K562 (cell line): ENCODE results near the gene VPREB1. TPM values are rescaled to one million over a fixed set of nuclear protein-coding genes. Genes with fewer than 3 reads are reported as not detected.
A peak's percentile ranks its signal among the peaks of the same experiment; 100 is the strongest.

Experiments used
- CBX8 ChIP-seq: fragments of 200-600 bp; sonication (generic); IDR thresholded peaks from 2 replicates; pipeline ENCODE4 v1.6.1; 2012; ENCODE audit warnings: borderline replicate concordance, mixed run types, low read depth, mild to moderate bottlenecking, moderate library complexity, mixed read lengths, low read length, control low read depth, inconsistent platforms; ENCODE audit not compliant: poor library complexity, severe bottlenecking; ENCODE audit errors: extremely low read depth
- ELF1 ChIP-seq: fragments of 200-800 bp; sonication (Bioruptor generic); IDR thresholded peaks from 2 replicates; pipeline ENCODE4 v1.6.1; 2016; ENCODE audit warnings: missing genetic modification characterization, missing compliant biosample characterization
- FOSL1 ChIP-seq: fragments of 200-800 bp; sonication (Bioruptor generic); conservative IDR thresholded peaks from 2 replicates; pipeline ENCODE4 v1.6.1; 2016; ENCODE audit warnings: missing genetic modification characterization, missing compliant biosample characterization
- NR1H2 ChIP-seq: sonication (generic); formaldehyde crosslinking; IDR thresholded peaks from 2 replicates; pipeline ENCODE4 v1.4.0; 2020; ENCODE audit warnings: mild to moderate bottlenecking, missing genetic modification reagents
- POLR3A ChIP-seq: IDR thresholded peaks from 2 replicates; pipeline ENCODE4 v1.6.1; 2011; ENCODE audit warnings: borderline replicate concordance, mild to moderate bottlenecking, moderate library complexity; ENCODE audit not compliant: insufficient read length, insufficient read depth; ENCODE audit errors: extremely low read depth
- RFX7 ChIP-seq: fragments of 250-450 bp; sonication (Bioruptor Pico); IDR thresholded peaks from 2 replicates; pipeline ENCODE4 v1.5.1; 2021; ENCODE audit warnings: mild to moderate bottlenecking
- SMARCA5 ChIP-seq: fragments of 450-650 bp; IDR thresholded peaks from 2 replicates; pipeline ENCODE4 v1.6.1; 2016
- TEAD4 ChIP-seq, 2 experiments: sonication (generic) in 1 of 2; formaldehyde crosslinking in 1 of 2; IDR thresholded peaks; 2 replicates each; pipeline versions ENCODE4 v1.6.1 to v1.8.0; 2012 to 2022; ENCODE audit warnings: borderline replicate concordance in 1 of 2, inconsistent platforms in 1 of 2, low read length in 1 of 2, mild to moderate bottlenecking in 1 of 2, missing genetic modification reagents in 1 of 2
- ZNF133 ChIP-seq: fragments of 250-450 bp; sonication (Bioruptor Pico); IDR thresholded peaks from 2 replicates; pipeline ENCODE4 v1.4.0; 2020; ENCODE audit warnings: mild to moderate bottlenecking
- polyA plus RNA-seq, 8 experiments: library from polyadenylated mRNA; depleted of rRNA in 4 of 8; stranded (reverse) in 5 of 8; unstranded in 3 of 8; fragments of >200 nt; fragmentation: Nextera tagmentation in 2 of 8; fragmentation: Illumina TruSeq in 1 of 8; extraction: Ambion mirVana in 2 of 8; extraction: Trizol in 1 of 8; gene quantifications; 2 replicates each; pipeline versions ENCODE4 v1.2.1 to v1.2.3, GENCODE V29; 2011 to 2014; ENCODE audit warnings: inconsistent platforms in 1 of 8, missing spikeins in 1 of 8
- total RNA-seq, 7 experiments: library from RNA; depleted of rRNA in 6 of 7; stranded (reverse); fragments of >200 nt in 6 of 7; fragmentation: Illumina TruSeq in 2 of 7; extraction: Trizol in 2 of 7; gene quantifications; 2 replicates each; pipeline versions ENCODE4 v1.2.1 to v1.2.3, GENCODE V29; 2011 to 2021; ENCODE audit warnings: low replicate concordance in 1 of 7
- TF ChIP-seq, protein P1 (sequence below): sonication (generic); formaldehyde crosslinking; IDR thresholded peaks from 2 replicates; pipeline ENCODE4 v1.8.0; 2022; ENCODE audit warnings: missing genetic modification reagents, mild to moderate bottlenecking, moderate library complexity, borderline replicate concordance
- TF ChIP-seq, protein P2 (sequence below): sonication (generic); formaldehyde crosslinking; IDR thresholded peaks from 2 replicates; pipeline ENCODE4 v1.8.1; 2023; ENCODE audit warnings: missing genetic modification reagents, mild to moderate bottlenecking, borderline replicate concordance
- TF ChIP-seq, protein P3 (sequence below): fragments of 250-450 bp; sonication (Bioruptor Pico); IDR thresholded peaks from 2 replicates; pipeline ENCODE4 v1.5.0; 2020; ENCODE audit warnings: mild to moderate bottlenecking, borderline replicate concordance
- TF ChIP-seq, protein P4 (sequence below): sonication (generic); formaldehyde crosslinking; IDR thresholded peaks from 2 replicates; pipeline ENCODE4 v1.9.0; 2022; ENCODE audit warnings: mild to moderate bottlenecking, missing genetic modification reagents
- TF ChIP-seq, protein P5 (sequence below): IDR thresholded peaks from 3 replicates; pipeline ENCODE4 v1.6.1; 2011; ENCODE audit warnings: borderline replicate concordance, mild to moderate bottlenecking, moderate library complexity; ENCODE audit not compliant: insufficient read length; ENCODE audit errors: extremely low read depth

Gene VPREB1
- total and polyA plus RNA-seq, 9 of the 15 experiments (the other 6 are each of a cell fraction or from before 2014, with no cell fraction given), result not detected

DNA sequence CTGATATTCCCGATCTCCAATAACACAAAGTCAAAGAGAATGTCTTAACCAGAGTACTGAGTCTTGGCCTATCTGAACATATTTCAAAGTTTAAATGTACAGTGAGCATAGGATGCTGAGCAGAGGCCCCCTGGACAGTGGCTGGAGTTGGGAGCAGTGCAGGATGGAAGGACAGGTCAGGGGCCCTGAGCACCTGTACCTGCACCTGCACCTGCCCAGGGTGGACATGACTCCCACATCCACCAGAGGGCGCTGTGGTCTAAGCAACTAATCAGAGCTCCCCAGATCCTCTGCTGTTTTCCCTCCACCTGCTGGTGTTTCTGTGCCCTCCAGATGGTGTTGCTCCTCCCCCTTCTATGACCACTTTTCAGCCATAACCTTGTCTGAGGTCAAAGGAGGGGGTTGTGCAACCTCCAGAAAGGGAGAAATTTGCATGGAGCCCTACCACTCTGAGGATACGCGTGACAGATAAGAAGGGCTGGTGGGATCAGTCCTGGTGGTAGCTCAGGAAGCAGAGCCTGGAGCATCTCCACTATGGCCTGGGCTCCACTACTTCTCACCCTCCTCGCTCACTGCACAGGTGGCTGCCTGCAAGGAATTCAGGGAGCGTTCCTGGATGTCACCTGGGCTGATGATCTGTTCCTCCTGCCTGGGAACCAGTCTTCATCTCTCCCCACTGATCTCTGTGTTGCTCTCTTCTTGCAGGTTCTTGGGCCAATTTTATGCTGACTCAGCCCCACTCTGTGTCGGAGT is 49.1 kb upstream of the VPREB1 start (continued):
- TF ChIP-seq FOSL1 (tag) (no peak), TEAD4 (IDR thresholded peaks at IDR 0.05; ENCODE audit: low read length) (peak; percentile 90), TEAD4 (CRISPR knock-in tag; IDR thresholded peaks at IDR 0.05; ENCODE audit: borderline replicate concordance) (peak; percentile 80), RFX7 (CRISPR knock-in tag) (no peak), ELF1 (tag) (no peak), SMARCA5 (peak; percentile 98), CBX8 (no peak), ZNF133 (CRISPR knock-in tag) (peak; percentile 43; the same call in 1 of the 2 replicates), POLR3A (no peak), NR1H2 (CRISPR knock-in tag) (peak; percentile 49; the same call in 1 of the 2 replicates)
- TF ChIP-seq, protein P1, sequence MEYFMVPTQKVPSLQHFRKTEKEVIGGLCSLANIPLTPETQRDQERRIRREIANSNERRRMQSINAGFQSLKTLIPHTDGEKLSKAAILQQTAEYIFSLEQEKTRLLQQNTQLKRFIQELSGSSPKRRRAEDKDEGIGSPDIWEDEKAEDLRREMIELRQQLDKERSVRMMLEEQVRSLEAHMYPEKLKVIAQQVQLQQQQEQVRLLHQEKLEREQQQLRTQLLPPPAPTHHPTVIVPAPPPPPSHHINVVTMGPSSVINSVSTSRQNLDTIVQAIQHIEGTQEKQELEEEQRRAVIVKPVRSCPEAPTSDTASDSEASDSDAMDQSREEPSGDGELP (CRISPR knock-in tag), result peak; percentile 94
- TF ChIP-seq, protein P2, sequence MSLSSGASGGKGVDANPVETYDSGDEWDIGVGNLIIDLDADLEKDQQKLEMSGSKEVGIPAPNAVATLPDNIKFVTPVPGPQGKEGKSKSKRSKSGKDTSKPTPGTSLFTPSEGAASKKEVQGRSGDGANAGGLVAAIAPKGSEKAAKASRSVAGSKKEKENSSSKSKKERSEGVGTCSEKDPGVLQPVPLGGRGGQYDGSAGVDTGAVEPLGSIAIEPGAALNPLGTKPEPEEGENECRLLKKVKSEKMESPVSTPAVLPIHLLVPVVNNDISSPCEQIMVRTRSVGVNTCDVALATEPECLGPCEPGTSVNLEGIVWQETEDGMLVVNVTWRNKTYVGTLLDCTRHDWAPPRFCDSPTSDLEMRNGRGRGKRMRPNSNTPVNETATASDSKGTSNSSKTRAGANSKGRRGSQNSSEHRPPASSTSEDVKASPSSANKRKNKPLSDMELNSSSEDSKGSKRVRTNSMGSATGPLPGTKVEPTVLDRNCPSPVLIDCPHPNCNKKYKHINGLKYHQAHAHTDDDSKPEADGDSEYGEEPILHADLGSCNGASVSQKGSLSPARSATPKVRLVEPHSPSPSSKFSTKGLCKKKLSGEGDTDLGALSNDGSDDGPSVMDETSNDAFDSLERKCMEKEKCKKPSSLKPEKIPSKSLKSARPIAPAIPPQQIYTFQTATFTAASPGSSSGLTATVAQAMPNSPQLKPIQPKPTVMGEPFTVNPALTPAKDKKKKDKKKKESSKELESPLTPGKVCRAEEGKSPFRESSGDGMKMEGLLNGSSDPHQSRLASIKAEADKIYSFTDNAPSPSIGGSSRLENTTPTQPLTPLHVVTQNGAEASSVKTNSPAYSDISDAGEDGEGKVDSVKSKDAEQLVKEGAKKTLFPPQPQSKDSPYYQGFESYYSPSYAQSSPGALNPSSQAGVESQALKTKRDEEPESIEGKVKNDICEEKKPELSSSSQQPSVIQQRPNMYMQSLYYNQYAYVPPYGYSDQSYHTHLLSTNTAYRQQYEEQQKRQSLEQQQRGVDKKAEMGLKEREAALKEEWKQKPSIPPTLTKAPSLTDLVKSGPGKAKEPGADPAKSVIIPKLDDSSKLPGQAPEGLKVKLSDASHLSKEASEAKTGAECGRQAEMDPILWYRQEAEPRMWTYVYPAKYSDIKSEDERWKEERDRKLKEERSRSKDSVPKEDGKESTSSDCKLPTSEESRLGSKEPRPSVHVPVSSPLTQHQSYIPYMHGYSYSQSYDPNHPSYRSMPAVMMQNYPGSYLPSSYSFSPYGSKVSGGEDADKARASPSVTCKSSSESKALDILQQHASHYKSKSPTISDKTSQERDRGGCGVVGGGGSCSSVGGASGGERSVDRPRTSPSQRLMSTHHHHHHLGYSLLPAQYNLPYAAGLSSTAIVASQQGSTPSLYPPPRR (CRISPR knock-in tag), result no peak
- TF ChIP-seq, protein P3, sequence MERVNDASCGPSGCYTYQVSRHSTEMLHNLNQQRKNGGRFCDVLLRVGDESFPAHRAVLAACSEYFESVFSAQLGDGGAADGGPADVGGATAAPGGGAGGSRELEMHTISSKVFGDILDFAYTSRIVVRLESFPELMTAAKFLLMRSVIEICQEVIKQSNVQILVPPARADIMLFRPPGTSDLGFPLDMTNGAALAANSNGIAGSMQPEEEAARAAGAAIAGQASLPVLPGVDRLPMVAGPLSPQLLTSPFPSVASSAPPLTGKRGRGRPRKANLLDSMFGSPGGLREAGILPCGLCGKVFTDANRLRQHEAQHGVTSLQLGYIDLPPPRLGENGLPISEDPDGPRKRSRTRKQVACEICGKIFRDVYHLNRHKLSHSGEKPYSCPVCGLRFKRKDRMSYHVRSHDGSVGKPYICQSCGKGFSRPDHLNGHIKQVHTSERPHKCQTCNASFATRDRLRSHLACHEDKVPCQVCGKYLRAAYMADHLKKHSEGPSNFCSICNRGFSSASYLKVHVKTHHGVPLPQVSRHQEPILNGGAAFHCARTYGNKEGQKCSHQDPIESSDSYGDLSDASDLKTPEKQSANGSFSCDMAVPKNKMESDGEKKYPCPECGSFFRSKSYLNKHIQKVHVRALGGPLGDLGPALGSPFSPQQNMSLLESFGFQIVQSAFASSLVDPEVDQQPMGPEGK (CRISPR knock-in tag), result no peak
- TF ChIP-seq, protein P4, sequence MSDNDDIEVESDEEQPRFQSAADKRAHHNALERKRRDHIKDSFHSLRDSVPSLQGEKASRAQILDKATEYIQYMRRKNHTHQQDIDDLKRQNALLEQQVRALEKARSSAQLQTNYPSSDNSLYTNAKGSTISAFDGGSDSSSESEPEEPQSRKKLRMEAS (CRISPR knock-in tag), result 0 out of 2 replicates have a peak, but pooled peaks have one; percentile 68
- TF ChIP-seq, protein P5, sequence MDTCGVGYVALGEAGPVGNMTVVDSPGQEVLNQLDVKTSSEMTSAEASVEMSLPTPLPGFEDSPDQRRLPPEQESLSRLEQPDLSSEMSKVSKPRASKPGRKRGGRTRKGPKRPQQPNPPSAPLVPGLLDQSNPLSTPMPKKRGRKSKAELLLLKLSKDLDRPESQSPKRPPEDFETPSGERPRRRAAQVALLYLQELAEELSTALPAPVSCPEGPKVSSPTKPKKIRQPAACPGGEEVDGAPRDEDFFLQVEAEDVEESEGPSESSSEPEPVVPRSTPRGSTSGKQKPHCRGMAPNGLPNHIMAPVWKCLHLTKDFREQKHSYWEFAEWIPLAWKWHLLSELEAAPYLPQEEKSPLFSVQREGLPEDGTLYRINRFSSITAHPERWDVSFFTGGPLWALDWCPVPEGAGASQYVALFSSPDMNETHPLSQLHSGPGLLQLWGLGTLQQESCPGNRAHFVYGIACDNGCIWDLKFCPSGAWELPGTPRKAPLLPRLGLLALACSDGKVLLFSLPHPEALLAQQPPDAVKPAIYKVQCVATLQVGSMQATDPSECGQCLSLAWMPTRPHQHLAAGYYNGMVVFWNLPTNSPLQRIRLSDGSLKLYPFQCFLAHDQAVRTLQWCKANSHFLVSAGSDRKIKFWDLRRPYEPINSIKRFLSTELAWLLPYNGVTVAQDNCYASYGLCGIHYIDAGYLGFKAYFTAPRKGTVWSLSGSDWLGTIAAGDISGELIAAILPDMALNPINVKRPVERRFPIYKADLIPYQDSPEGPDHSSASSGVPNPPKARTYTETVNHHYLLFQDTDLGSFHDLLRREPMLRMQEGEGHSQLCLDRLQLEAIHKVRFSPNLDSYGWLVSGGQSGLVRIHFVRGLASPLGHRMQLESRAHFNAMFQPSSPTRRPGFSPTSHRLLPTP, result no peak
